Sigmoid colon (tissue), 7 donors: ENCODE measurements around the gene FKBP14. TPM values are rescaled to one million over a fixed set of nuclear protein-coding genes. Genes with fewer than 3 reads are reported as not detected.

ENCODE experiments used
- DNase-seq: peaks from one replicate; pipeline ENCODE4 v3.0.0-alpha.2; 2019
- H3K27ac ChIP-seq, 4 donors: fragments of 200-600 bp; sonication (generic); one replicate each; pipeline ENCODE4 v1.5.1; 2016 to 2019; ENCODE audit warnings: mild to moderate bottlenecking in 1 of 4
- H3K27me3 ChIP-seq, 3 donors: fragments of 200-600 bp; sonication (generic); one replicate each; pipeline ENCODE4 v1.5.1; 2019; ENCODE audit warnings: mild to moderate bottlenecking in 1 of 3
- H3K36me3 ChIP-seq, 4 donors: fragments of 200-600 bp; sonication (generic); one replicate each; pipeline ENCODE4 v1.5.1; 2016 to 2019
- H3K4me1 ChIP-seq, 4 donors: fragments of 200-600 bp; sonication (generic); one replicate each; pipeline ENCODE4 v1.5.1; 2017 to 2019
- H3K4me3 ChIP-seq, 4 donors: fragments of 200-600 bp; sonication (generic); one replicate each; pipeline ENCODE4 v1.5.1; 2017 to 2019; ENCODE audit warnings: mild to moderate bottlenecking in 2 of 4, moderate library complexity in 1 of 4
- H3K9me3 ChIP-seq, 4 donors: fragments of 200-600 bp in 3 of 4; sonication (generic) in 3 of 4; one replicate each; pipeline versions ENCODE4 v1.5.1 to v1.6.1; 2013 to 2019
- CTCF ChIP-seq, 4 experiments: fragments of 450-650 bp in 3 of 4; fragments of 200-600 bp in 1 of 4; IDR thresholded peaks; one replicate each; pipeline ENCODE4 v1.5.1; 2016 to 2019; ENCODE audit warnings: antibody characterized with exemption in 4 of 4, mild to moderate bottlenecking in 3 of 4, moderate library complexity in 2 of 4
- EP300 ChIP-seq, 4 donors: sonication (generic); formaldehyde crosslinking; IDR thresholded peaks; one replicate each; pipeline ENCODE4 v1.6.1; 2017; ENCODE audit warnings: antibody characterized with exemption in 4 of 4
- POLR2A ChIP-seq, 2 donors: fragments of 450-650 bp; IDR thresholded peaks; one replicate each; pipeline ENCODE4 v1.6.1; 2016; ENCODE audit warnings: antibody characterized with exemption in 2 of 2, mild to moderate bottlenecking in 2 of 2, moderate library complexity in 2 of 2
- POLR2AphosphoS5 ChIP-seq, 4 donors: sonication (generic); formaldehyde crosslinking; IDR thresholded peaks; one replicate each; pipeline ENCODE4 v1.6.1; 2017; ENCODE audit warnings: antibody characterized with exemption in 4 of 4
- WGBS, 2 donors: extraction: QIAGEN DNeasy Blood & Tissue Kit; methylation state at CpG; one replicate each; pipeline ENCODE4 v1.1.7; 2013; 5-methylcytosine and 5-hydroxymethylcytosine counted together
- intact Hi-C: fragments of 100-400 bp; cut with DNase I; formaldehyde crosslinking; loops from one replicate; pipeline ENCODE4 v1.15.1; 2023
- polyA plus RNA-seq, 3 donors: library from polyadenylated mRNA; stranded (reverse); fragments of 200-250 nt; gene quantifications; one replicate each; pipeline ENCODE4 v1.2.3, GENCODE V29; 2013
- total RNA-seq, 4 donors: library from RNA; depleted of rRNA; stranded (reverse); fragments of >200 nt; gene quantifications; one replicate each; pipeline ENCODE4 v1.1.0, GENCODE V29; 2016
- donor health status: healthy with polysubstance abuse.
- donor health status: Bipolar disorder and iron deficiency.
- donor health status: healthy.

Gene FKBP14
- total and polyA plus RNA-seq, 7 donors, result 1.8 to 11.4 (median 6.3) TPM

GRCh38 chr7:30019387-30019786 is 7.1 kb downstream of the FKBP14 start:
- no peak for TF ChIP-seq POLR2AphosphoS5 (IDR thresholded peaks at IDR 0.05)
- no peak for TF ChIP-seq EP300 (IDR thresholded peaks at IDR 0.05)
- H3K36me3 ChIP-seq, result peaks cover 0 to 33% (median 2%) of the 10 kb centered on the region in 4 donors
- intact Hi-C loops, result no loop called here
- H3K27ac ChIP-seq, result no peak overlapping the region
- H3K4me3 ChIP-seq, result no peak overlapping the region
- peaks cover 0 to 14% (median 4%) of the 10 kb centered on the region in 4 donors for H3K4me1 ChIP-seq
- WGBS, 2 donors, result 79 to 89% methylated on average over 1 of the region's 1 CpG
- H3K9me3 ChIP-seq, result no peaks in the 10 kb centered on the region
- no peak for DNase-seq
- H3K27me3 ChIP-seq, result no peaks in the 10 kb centered on the region

GRCh38 chr7:30018451-30018850 is 8.1 kb downstream of the FKBP14 start:
- intact Hi-C loops, result no loop called here
- H3K27ac ChIP-seq, result no peak overlapping the region

GRCh38 chr7:30012757-30013156 is 13.7 kb downstream of the FKBP14 start:
- TF ChIP-seq POLR2AphosphoS5 (IDR thresholded peaks at IDR 0.05) (no peak), EP300 (IDR thresholded peaks at IDR 0.05) (no peak), CTCF (IDR thresholded peaks at IDR 0.05) (no peak), POLR2A (IDR thresholded peaks at IDR 0.05) (no peak)
- no peaks in the 10 kb centered on the region for H3K27me3 ChIP-seq
- WGBS, 2 donors, result 62 to 81% methylated on average over 3 of the region's 3 CpGs
- intact Hi-C loops, result no loop called here
- H3K36me3 ChIP-seq, result peaks cover 0 to 33% (median 2%) of the 10 kb centered on the region in 4 donors
- DNase-seq, result no peak
- H3K4me3 ChIP-seq, result no peak overlapping the region
- no peaks in the 10 kb centered on the region for H3K9me3 ChIP-seq
- H3K4me1 ChIP-seq, result no peaks in the 10 kb centered on the region
- H3K27ac ChIP-seq, result no peak overlapping the region

More at GRCh38 chr7:30018451-30018850, 8.1 kb downstream of the FKBP14 start:
- no peaks in the 10 kb centered on the region for H3K27me3 ChIP-seq
- no peaks in the 10 kb centered on the region for H3K9me3 ChIP-seq
- H3K36me3 ChIP-seq, result peaks cover 0 to 42% (median 2%) of the 10 kb centered on the region in 4 donors
- no peak for TF ChIP-seq EP300 (IDR thresholded peaks at IDR 0.05)
- TF ChIP-seq CTCF (IDR thresholded peaks at IDR 0.05), result no peak
- no peak for TF ChIP-seq POLR2A (IDR thresholded peaks at IDR 0.05)
- TF ChIP-seq POLR2AphosphoS5 (IDR thresholded peaks at IDR 0.05), result no peak
- H3K4me3 ChIP-seq, result no peak overlapping the region
- peaks cover 0 to 6% (median 0%) of the 10 kb centered on the region in 4 donors for H3K4me1 ChIP-seq
- no peak for DNase-seq

GRCh38 chr7:30010021-30010420 is 16.5 kb downstream of the FKBP14 start:
- H3K27me3 ChIP-seq, result no peaks in the 10 kb centered on the region
- intact Hi-C loops, result no loop called here
- H3K36me3 ChIP-seq, result peaks cover 0 to 18% (median 0%) of the 10 kb centered on the region in 4 donors
- H3K4me1 ChIP-seq, result no peaks in the 10 kb centered on the region
- no peak for DNase-seq
- WGBS, 2 donors, result 83 to 86% methylated on average over 6 of the region's 6 CpGs
- H3K4me3 ChIP-seq, result no peak overlapping the region
- TF ChIP-seq POLR2AphosphoS5 (IDR thresholded peaks at IDR 0.05) (no peak), EP300 (IDR thresholded peaks at IDR 0.05) (no peak)
- H3K9me3 ChIP-seq, result no peaks in the 10 kb centered on the region
- H3K27ac ChIP-seq, result no peak overlapping the region

GRCh38 chr7:30005464-30005863 is 21.0 kb downstream of the FKBP14 start:
- TF ChIP-seq EP300 (IDR thresholded peaks at IDR 0.05), result no peak
- TF ChIP-seq CTCF (IDR thresholded peaks at IDR 0.05), result no peak
- TF ChIP-seq POLR2A (IDR thresholded peaks at IDR 0.05), result no peak
- TF ChIP-seq POLR2AphosphoS5 (IDR thresholded peaks at IDR 0.05), result no peak
- intact Hi-C loops, result no loop called here
- no peaks in the 10 kb centered on the region for H3K36me3 ChIP-seq
- H3K27me3 ChIP-seq, result no peaks in the 10 kb centered on the region
- DNase-seq, result no peak
- H3K9me3 ChIP-seq, result no peaks in the 10 kb centered on the region
- 19 to 54% methylated on average over 3 of the region's 3 CpGs for WGBS, 2 donors
- no peak overlapping the region for H3K4me3 ChIP-seq
- no peaks in the 10 kb centered on the region for H3K4me1 ChIP-seq
- no peak overlapping the region for H3K27ac ChIP-seq

GRCh38 chr7:30003098-30003497 is 23.4 kb downstream of the FKBP14 start:
- Histone ChIP-seq H3K36me3 (no peaks in the 10 kb centered on the region), H3K27ac (no peak overlapping the region), H3K4me1 (no peaks in the 10 kb centered on the region), H3K27me3 (no peaks in the 10 kb centered on the region), H3K4me3 (no peak overlapping the region), H3K9me3 (no peaks in the 10 kb centered on the region)
- intact Hi-C loops, result no loop called here
- no peak for TF ChIP-seq EP300 (IDR thresholded peaks at IDR 0.05)
- TF ChIP-seq POLR2AphosphoS5 (IDR thresholded peaks at IDR 0.05), result no peak
- TF ChIP-seq POLR2A (IDR thresholded peaks at IDR 0.05), result no peak
- no peak for DNase-seq
- WGBS, 2 donors, result 47 to 76% methylated on average over 6 of the region's 6 CpGs
